Measurements from ENCODE around the gene CCT8L2.
"Not testable (repeated sequence)": the region's sequence is repeated elsewhere in the genome, so short reads cannot be mapped to it uniquely, and the experiment has no call there.

Gene CCT8L2

GRCh38 chr22:16559056-16559955 lies 33.3 kb downstream of the CCT8L2 start:
- no peak for DNase-seq

- DNase-seq: not testable (repeated sequence)
Observed at GRCh38 chr22:16558376-16558945, 34.1 kb downstream of the CCT8L2 start.

GRCh38 chr22:16557511-16557910 lies 35.1 kb downstream of the CCT8L2 start:
- not testable (repeated sequence) for DNase-seq

GRCh38 chr22:16555077-16555994 lies 37.3 kb downstream of the CCT8L2 start:
- not testable (repeated sequence) for DNase-seq

- not testable (repeated sequence) for DNase-seq
Observed at GRCh38 chr22:16543310-16543709, 49.3 kb downstream of the CCT8L2 start.

All from nucleus accumbens (tissue), 56 donors.